Neutrophil (primary cell): ENCODE data around the gene BAHCC1.
"Not testable (repeated sequence)": the region's sequence is repeated elsewhere in the genome, so short reads cannot be mapped to it uniquely, and the experiment has no call there.

Experiments used
- H3K27ac ChIP-seq: fragments of 200-600 bp; sonication (generic); 2 replicates; pipeline ENCODE4 v1.5.1; 2016; ENCODE audit warnings: mild to moderate bottlenecking, moderate library complexity
- H3K27me3 ChIP-seq: fragments of 200-600 bp; sonication (generic); 2 replicates; pipeline ENCODE4 v1.6.0; 2016; ENCODE audit warnings: mild to moderate bottlenecking
- H3K36me3 ChIP-seq: fragments of 200-600 bp; sonication (generic); 2 replicates; pipeline ENCODE4 v1.5.1; 2017
- H3K4me1 ChIP-seq, 2 experiments: fragments of 200-600 bp in 1 of 2; sonication (generic) in 1 of 2; 1 replicate in 1 of 2; 2 replicates in 1 of 2; pipeline versions ENCODE4 v1.5.1 to v1.6.1; 2013 to 2016; ENCODE audit warnings: low read depth in 1 of 2, low read length in 1 of 2, mild to moderate bottlenecking in 1 of 2, moderate library complexity in 1 of 2; ENCODE audit not compliant: control insufficient read depth in 1 of 2, insufficient read depth in 1 of 2
- H3K4me3 ChIP-seq, 2 experiments: fragments of 200-600 bp in 1 of 2; sonication (generic) in 1 of 2; 1 replicate in 1 of 2; 2 replicates in 1 of 2; pipeline ENCODE4 v1.5.1; 2013 to 2016; ENCODE audit warnings: low read depth in 1 of 2, low read length in 1 of 2, mild to moderate bottlenecking in 1 of 2, moderate library complexity in 1 of 2
- H3K9me3 ChIP-seq: fragments of 200-600 bp; sonication (generic); 2 replicates; pipeline ENCODE4 v1.5.1; 2016
- TF ChIP-seq, protein P1 (sequence below): fragments of 200-600 bp; sonication (generic); IDR thresholded peaks from 2 replicates; pipeline ENCODE4 v1.5.1; 2016; ENCODE audit warnings: antibody characterized with exemption

BAHCC1 gene

DNA sequence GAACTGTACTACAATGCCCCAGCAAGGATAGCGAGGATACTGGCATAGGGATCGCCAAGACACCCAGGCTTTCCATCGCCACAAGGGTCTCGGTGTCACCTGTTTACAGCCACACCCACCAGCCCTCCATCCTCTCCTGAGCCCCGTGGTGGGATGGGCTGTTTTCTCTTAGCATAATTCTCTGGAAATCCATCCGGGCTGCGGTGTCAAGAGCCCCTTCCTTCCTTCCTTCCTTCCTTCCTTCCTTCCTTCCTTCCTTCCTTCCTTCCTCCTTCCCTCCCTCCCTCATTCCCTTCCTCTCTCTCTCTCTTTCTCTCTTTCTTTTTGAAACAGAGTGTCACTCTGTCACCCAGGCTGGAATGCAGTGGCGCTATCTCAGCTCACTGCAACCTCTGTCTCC is 36.0 kb upstream of the BAHCC1 start:
- H3K27ac ChIP-seq = no peak overlapping the region
- H3K4me3 ChIP-seq = no peak overlapping the region
- TF ChIP-seq, protein P1, sequence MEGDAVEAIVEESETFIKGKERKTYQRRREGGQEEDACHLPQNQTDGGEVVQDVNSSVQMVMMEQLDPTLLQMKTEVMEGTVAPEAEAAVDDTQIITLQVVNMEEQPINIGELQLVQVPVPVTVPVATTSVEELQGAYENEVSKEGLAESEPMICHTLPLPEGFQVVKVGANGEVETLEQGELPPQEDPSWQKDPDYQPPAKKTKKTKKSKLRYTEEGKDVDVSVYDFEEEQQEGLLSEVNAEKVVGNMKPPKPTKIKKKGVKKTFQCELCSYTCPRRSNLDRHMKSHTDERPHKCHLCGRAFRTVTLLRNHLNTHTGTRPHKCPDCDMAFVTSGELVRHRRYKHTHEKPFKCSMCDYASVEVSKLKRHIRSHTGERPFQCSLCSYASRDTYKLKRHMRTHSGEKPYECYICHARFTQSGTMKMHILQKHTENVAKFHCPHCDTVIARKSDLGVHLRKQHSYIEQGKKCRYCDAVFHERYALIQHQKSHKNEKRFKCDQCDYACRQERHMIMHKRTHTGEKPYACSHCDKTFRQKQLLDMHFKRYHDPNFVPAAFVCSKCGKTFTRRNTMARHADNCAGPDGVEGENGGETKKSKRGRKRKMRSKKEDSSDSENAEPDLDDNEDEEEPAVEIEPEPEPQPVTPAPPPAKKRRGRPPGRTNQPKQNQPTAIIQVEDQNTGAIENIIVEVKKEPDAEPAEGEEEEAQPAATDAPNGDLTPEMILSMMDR = no peak
- H3K9me3 ChIP-seq = no peaks in the 10 kb centered on the region
- H3K4me1 ChIP-seq = peaks cover 6 to 7% of the 10 kb centered on the region in 2 experiments
- H3K27me3 ChIP-seq = peaks cover 86% of the 10 kb centered on the region
- H3K36me3 ChIP-seq = no peaks in the 10 kb centered on the region

DNA sequence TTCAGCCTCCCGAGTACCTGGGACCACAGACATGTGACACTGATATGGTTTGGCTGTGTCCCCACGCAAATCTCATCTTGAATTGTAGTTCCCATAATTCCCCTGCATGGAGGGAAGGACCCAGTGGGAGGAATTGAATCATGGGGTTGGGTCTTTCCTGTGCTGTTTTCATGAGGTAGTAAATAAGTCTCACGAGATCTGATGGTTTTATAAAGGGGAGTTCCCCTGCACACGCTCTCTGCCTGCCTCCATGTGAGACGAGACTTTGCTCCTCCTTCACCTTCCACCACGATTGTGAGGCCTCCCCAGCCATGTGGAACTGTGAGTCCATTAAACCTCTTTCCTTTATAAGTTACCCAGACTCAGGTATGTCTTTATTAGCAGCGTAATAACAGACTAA is 33.3 kb upstream of the BAHCC1 start:
- peaks cover 94% of the 10 kb centered on the region for H3K27me3 ChIP-seq
- H3K36me3 ChIP-seq, H3K4me3 ChIP-seq, H3K4me1 ChIP-seq, H3K9me3 ChIP-seq, H3K27ac ChIP-seq: not testable (repeated sequence)

DNA sequence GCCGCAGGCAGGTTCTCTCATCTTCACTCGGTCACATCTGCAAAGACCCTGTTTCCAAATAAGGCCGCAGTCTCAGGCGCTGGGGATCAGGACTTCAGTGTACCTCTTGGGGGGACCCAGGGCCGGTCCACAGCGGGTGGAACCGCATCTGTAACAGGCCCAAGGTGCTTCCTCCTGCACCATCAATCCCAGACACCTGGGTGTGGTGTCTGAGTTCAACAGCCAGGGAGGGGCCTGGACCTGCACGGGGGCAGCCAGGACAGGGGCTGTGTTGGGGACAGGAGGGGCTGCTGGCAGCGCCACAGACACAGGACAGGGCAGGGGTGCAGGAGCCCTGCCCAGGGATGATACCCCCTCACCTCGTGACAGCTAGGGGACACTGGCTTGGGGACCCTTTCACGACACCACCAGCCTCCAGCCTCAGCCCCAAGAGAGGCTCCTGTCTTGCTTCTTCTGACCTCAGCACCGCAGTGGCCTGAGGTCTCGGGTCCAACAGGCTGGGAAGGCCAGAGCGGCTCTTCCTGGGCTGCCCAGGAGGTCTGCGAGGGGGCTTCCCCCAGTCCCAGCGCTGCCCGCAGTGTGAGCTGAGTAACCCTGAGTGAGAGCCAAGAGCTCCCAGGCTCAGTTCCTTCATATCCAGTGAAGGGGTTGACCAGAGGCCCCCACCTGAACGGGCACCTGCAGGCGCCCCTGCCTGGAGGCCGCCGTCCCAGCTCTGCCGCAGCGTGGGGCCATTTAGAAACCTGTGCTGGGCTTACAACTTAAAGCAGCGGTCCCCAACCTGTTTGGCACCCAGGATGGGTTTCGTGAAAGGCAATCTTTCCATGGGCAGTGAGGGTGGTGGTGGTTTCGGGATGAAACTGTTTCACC is 30.7 kb upstream of the BAHCC1 start:
- TF ChIP-seq, protein P1 = no peak
- Histone ChIP-seq H3K27ac (no peak overlapping the region), H3K36me3 (no peaks in the 10 kb centered on the region), H3K9me3 (no peaks in the 10 kb centered on the region), H3K4me1 (peaks cover 0 to 6% of the 10 kb centered on the region in 2 experiments), H3K4me3 (no peak overlapping the region), H3K27me3 (peaks cover 96% of the 10 kb centered on the region)

DNA sequence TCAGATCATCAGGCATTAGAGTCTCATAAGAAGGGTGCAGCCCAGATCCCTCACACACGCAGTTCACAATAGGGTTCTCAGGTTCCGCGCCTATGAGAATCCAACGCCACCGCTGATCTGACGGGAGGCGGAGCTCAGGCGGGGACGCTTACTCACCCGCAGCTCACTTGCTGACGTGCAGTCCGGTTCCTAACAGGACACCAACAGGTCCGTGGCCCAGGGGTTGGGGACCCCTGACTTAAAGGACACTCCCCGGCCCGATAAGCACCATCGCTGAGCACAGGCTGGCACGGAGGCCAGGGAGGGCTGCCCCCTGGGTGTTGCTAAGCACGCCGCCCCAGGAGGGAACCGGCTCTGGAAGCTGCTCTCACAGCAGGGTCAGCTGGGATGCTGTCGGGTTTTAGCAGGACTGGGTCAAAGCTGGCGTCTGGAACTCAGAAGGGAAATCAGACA is 30.1 kb upstream of the BAHCC1 start:
- H3K36me3 ChIP-seq = no peaks in the 10 kb centered on the region
- no peak overlapping the region for H3K4me3 ChIP-seq
- no peak overlapping the region for H3K27ac ChIP-seq
- H3K4me1 ChIP-seq = peaks cover 0 to 6% of the 10 kb centered on the region in 2 experiments
- peaks cover 94% of the 10 kb centered on the region for H3K27me3 ChIP-seq
- no peaks in the 10 kb centered on the region for H3K9me3 ChIP-seq
- TF ChIP-seq, protein P1 = no peak

DNA sequence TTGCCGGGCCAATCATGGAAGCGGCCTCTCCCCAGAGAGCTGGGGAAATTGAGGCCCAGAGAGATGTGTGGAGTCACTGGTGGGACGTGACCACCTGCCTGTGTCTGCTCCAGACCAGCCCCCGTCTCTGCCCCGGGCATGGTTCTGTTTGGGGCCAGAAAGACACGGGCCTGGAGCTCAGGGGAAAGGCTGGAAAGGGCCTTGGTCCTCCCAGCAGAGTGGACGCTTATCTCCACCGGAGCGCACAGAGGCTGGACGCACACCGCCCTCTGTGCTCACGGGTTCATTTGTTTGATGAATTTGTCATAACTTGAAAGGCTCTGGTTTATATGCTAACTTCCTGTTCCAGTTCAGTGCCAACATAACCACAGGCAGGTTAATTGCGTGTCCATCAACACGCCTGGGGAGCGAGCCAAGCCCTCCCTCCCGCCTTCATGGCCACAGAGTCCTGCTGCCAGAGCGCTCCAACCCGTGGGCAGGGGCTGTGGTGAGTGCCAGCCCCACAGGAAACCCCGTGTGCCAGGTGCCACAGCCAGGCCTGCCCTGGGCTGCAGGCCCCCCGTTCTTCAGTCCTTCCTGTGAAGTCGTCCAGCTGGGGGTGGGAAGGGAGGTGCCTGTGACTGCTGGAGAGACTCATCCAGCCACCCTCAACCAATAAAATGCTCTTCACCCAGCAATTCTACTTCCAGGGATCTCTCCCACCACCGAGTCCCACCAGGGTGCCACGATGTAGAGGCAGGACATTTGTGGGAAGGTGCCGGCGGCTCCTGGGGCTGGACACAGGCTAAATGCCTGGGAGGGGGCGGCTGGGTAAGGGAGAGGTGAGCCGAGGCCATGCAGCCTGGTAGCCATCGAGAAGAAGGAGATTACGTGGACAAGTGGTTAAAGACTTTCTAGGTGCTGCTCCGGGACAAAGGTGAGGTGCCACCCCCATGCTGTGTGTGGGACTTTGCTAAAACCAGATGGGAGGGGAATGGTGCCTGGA is 29.4 kb upstream of the BAHCC1 start:
- Histone ChIP-seq H3K27me3 (peaks cover 94% of the 10 kb centered on the region), H3K36me3 (no peaks in the 10 kb centered on the region), H3K4me1 (peaks cover 0 to 6% of the 10 kb centered on the region in 2 experiments), H3K9me3 (no peaks in the 10 kb centered on the region), H3K27ac (no peak overlapping the region), H3K4me3 (no peak overlapping the region)
- TF ChIP-seq, protein P1 = no peak
